DND-41 (cell line): Measurements from ENCODE around the gene ADH4.

Experiments
- ATAC-seq: fragments of 200-7000 bp; cut with Tn5 transposase; 3 replicates; pipeline ENCODE4 v1.9.1; 2021; ENCODE audit warnings: low read depth; ENCODE audit not compliant: insufficient read depth
- DNase-seq: peaks from one replicate; pipeline ENCODE4 v3.0.0-alpha.2; 2020
- H2AFZ ChIP-seq: 2 replicates; pipeline ENCODE4 v1.6.0; 2012; ENCODE audit warnings: low read depth, low read length
- H3K27ac ChIP-seq: 2 replicates; pipeline ENCODE4 v1.5.1; 2012; ENCODE audit warnings: low read length, inconsistent platforms
- H3K27me3 ChIP-seq: fragments of 200-600 bp; sonication (generic); 2 replicates; pipeline ENCODE4 v1.6.0; 2012; ENCODE audit warnings: low read length, mild to moderate bottlenecking, inconsistent platforms; ENCODE audit not compliant: insufficient read depth, poor library complexity
- H3K36me3 ChIP-seq: 2 replicates; pipeline ENCODE4 v1.5.1; 2012; ENCODE audit warnings: low read length, inconsistent platforms; ENCODE audit not compliant: insufficient read depth
- H3K4me1 ChIP-seq: 2 replicates; pipeline ENCODE4 v1.5.1; 2012; ENCODE audit warnings: mild to moderate bottlenecking, low read length; ENCODE audit not compliant: insufficient read depth
- H3K4me2 ChIP-seq: 2 replicates; pipeline ENCODE4 v1.6.0; 2012; ENCODE audit warnings: mild to moderate bottlenecking, moderate library complexity, low read length, inconsistent platforms; ENCODE audit not compliant: insufficient read depth
- H3K4me3 ChIP-seq, 2 experiments: fragments of 200-600 bp in 1 of 2; shearing (Covaris generic) in 1 of 2; 2 replicates each; pipeline ENCODE4 v1.5.1; 2012 to 2016; ENCODE audit warnings: inconsistent platforms in 2 of 2, low read length in 2 of 2, mild to moderate bottlenecking in 2 of 2, low read depth in 1 of 2, moderate library complexity in 1 of 2
- H3K79me2 ChIP-seq: 2 replicates; pipeline ENCODE4 v1.6.0; 2012; ENCODE audit warnings: low read length, inconsistent platforms; ENCODE audit not compliant: insufficient read depth
- H3K9ac ChIP-seq: 2 replicates; pipeline ENCODE4 v1.6.0; 2012; ENCODE audit warnings: low read depth, mild to moderate bottlenecking, inconsistent platforms, low read length, moderate library complexity
- H3K9me3 ChIP-seq: 2 replicates; pipeline ENCODE4 v1.5.1; 2012; ENCODE audit warnings: low read length, moderate library complexity, mild to moderate bottlenecking, inconsistent platforms; ENCODE audit not compliant: insufficient read depth, severe bottlenecking
- H4K20me1 ChIP-seq: 2 replicates; pipeline ENCODE4 v1.6.0; 2012; ENCODE audit warnings: low read length; ENCODE audit not compliant: insufficient read depth
- CTCF ChIP-seq: IDR thresholded peaks from 2 replicates; pipeline ENCODE4 v1.5.1; 2012; ENCODE audit warnings: borderline replicate concordance, low read length, moderate library complexity, mild to moderate bottlenecking; ENCODE audit not compliant: poor library complexity, severe bottlenecking; ENCODE audit errors: extremely low read depth
- EZH2 ChIP-seq: IDR thresholded peaks from 3 replicates; pipeline ENCODE4 v1.6.1; 2012; ENCODE audit warnings: borderline replicate concordance, low read depth, mild to moderate bottlenecking, moderate library complexity, low read length, inconsistent platforms; ENCODE audit not compliant: severe bottlenecking

Gene ADH4

GRCh38 chr4:99154658-99155342 lies 10.7 kb upstream of the ADH4 start:
- Histone ChIP-seq H4K20me1 (no peaks in the 10 kb centered on the region), H3K27ac (no peak overlapping the region), H3K36me3 (no peaks in the 10 kb centered on the region), H3K79me2 (no peaks in the 10 kb centered on the region), H2AFZ (no peak overlapping the region), H3K9ac (no peak overlapping the region), H3K4me1 (no peaks in the 10 kb centered on the region), H3K4me3 (no peak overlapping the region), H3K27me3 (no peaks in the 10 kb centered on the region), H3K9me3 (no peaks in the 10 kb centered on the region), H3K4me2 (no peak overlapping the region)
- ATAC-seq (no peak), DNase-seq (no peak)
- TF ChIP-seq CTCF (no peak), EZH2 (no peak)

GRCh38 chr4:99151995-99152394 lies 7.9 kb upstream of the ADH4 start:
- H3K27me3 ChIP-seq = no peaks in the 10 kb centered on the region
- ATAC-seq = no peak
- H4K20me1 ChIP-seq = no peaks in the 10 kb centered on the region
- no peak overlapping the region for H2AFZ ChIP-seq
- TF ChIP-seq CTCF (no peak), EZH2 (no peak)
- no peaks in the 10 kb centered on the region for H3K9me3 ChIP-seq
- H3K4me3 ChIP-seq = no peak overlapping the region
- H3K36me3 ChIP-seq = no peaks in the 10 kb centered on the region
- peaks cover 2% of the 10 kb centered on the region; the same call in 1 of the 2 replicates for H3K4me1 ChIP-seq
- no peak overlapping the region for H3K27ac ChIP-seq
- no peak overlapping the region for H3K9ac ChIP-seq
- no peaks in the 10 kb centered on the region for H3K79me2 ChIP-seq
- DNase-seq = no peak
- H3K4me2 ChIP-seq = no peak overlapping the region

GRCh38 chr4:99151452-99151851 lies 7.4 kb upstream of the ADH4 start:
- Histone ChIP-seq H3K9ac (no peak overlapping the region), H3K79me2 (no peaks in the 10 kb centered on the region), H4K20me1 (no peaks in the 10 kb centered on the region), H3K9me3 (no peaks in the 10 kb centered on the region), H3K4me1 (peaks cover 2% of the 10 kb centered on the region; the same call in 1 of the 2 replicates), H3K4me2 (no peak overlapping the region), H3K4me3 (no peak overlapping the region), H2AFZ (no peak overlapping the region), H3K27ac (no peak overlapping the region), H3K27me3 (no peaks in the 10 kb centered on the region), H3K36me3 (no peaks in the 10 kb centered on the region)
- DNase-seq (no peak), ATAC-seq (no peak)
- TF ChIP-seq EZH2 (no peak), CTCF (no peak)
